ENCODE data around the gene LBHD2. TPM values are rescaled to one million over a fixed set of nuclear protein-coding genes. Genes with fewer than 3 reads are reported as not detected.

The LBHD2 gene
- total RNA-seq, 2 donors from 2014 or later: not detected

- no peaks in the 10 kb centered on the region for H3K9me3 Mint-ChIP-seq
Measured at GRCh38 chr14:103102689-103103260, 18.8 kb downstream of the LBHD2 start.

DNA sequence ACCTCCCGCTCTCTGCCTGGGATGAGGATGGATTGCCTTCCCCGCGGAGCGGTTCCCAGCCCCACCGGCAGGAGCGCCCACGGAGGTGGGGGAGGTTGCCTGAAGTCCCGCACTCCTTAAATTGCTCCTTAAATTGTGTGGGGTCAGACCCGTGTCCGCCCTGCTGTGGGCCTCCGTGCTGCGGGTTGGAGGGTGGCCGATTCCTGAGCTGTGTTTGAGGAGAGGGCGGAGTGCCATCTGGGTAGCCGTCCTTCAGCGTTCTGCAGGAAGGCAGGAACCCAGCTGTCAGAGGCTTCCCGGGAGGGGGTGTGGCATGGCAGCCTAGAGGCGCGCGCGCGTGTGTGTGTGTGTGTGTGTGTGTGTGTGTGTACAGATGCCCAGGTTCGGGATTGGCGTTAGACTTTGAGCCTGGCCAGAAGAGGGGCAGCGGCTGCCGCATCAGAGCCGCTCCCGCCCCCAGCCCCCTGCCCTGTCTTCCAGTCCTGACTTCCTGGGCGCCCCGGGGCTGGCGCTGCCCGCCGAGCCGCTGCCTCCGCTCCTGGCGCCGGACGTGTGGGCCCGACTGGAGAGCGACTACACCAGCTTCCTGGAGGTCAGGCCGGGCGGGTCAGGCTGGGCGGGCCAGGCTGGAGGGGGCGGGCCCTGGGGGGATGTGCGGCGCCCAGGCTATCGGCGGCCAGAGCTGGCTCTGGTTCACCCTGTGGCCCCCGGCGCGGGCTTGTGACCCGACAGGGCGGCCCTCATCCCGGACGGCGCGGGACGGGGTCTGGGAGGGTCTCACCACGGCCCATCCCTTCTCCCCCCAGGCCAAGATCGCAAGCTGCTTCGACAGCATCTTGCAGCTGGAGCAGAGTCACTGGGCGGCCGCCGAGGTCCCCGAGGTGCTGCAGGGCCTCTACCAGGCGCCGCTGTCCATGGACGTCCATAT lies 19.7 kb downstream of the LBHD2 start:
- no peak for ATAC-seq (replicated peaks)

More at GRCh38 chr14:103102689-103103260, 18.8 kb downstream of the LBHD2 start:
- no peak overlapping the region for H3K4me3 Mint-ChIP-seq
- H3K27me3 Mint-ChIP-seq: peaks cover 22% of the 10 kb centered on the region
- H3K4me1 Mint-ChIP-seq: peaks cover 6% of the 10 kb centered on the region
- no peaks in the 10 kb centered on the region for H3K36me3 Mint-ChIP-seq (ENCODE audit: low read depth)
- H3K27ac Mint-ChIP-seq: no peak overlapping the region
- no peak for ATAC-seq (replicated peaks)

GRCh38 chr14:103104389-103104653 lies 20.3 kb downstream of the LBHD2 start:
- no peak overlapping the region for H3K27ac Mint-ChIP-seq
- peaks cover 22% of the 10 kb centered on the region for H3K27me3 Mint-ChIP-seq
- no peak for ATAC-seq (replicated peaks)
- H3K4me1 Mint-ChIP-seq: peaks cover 6% of the 10 kb centered on the region
- no peak overlapping the region for H3K4me3 Mint-ChIP-seq
- H3K9me3 Mint-ChIP-seq: no peaks in the 10 kb centered on the region
- H3K36me3 Mint-ChIP-seq (ENCODE audit: low read depth): no peaks in the 10 kb centered on the region

More for the DNA sequence above, 19.7 kb downstream of the LBHD2 start:
- Mint-ChIP-seq H3K4me1 (peaks cover 6% of the 10 kb centered on the region), H3K4me3 (no peak overlapping the region), H3K9me3 (no peaks in the 10 kb centered on the region), H3K27ac (no peak overlapping the region), H3K36me3 (ENCODE audit: low read depth) (no peaks in the 10 kb centered on the region), H3K27me3 (peaks cover 22% of the 10 kb centered on the region)

DNA sequence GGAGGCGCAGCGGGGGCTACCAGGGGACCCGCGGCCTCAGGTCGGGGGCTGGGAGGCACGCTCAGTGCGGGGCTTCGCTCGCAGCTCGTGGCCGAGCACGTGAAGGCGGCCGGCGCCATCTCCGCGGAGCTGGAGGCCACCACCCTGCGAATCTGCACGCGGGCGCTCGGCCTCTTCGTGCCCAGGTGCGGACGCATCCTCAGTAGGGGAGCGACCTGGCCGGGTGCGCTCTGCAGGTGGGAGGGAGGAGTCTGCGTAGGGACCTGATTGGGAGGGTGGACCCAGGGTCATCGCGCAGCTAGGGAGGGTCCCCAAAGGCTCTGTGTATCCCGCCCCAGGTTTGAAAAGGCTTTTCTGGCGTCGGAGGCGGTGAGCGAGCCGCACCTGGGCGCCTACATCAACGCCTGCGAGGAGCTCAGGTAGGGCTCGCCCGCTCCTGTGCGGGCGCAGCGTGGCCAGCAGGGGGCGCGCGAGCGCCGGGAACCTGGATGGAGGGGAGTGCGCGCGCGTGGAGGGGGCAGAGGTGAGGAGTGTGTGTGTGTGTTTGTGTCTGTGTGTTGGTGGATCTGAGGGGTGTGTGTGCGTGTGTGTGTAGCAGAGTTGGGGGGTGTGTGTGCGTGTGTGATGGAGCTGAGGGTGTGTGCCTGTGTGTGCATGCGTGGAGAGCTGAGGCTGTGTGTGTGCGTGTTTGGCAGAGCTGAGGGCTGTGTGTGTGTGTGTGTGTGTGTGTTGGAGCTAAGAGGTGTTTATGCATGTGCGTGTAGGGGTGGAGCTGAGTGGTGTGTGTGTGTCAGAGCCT lies 20.8 kb downstream of the LBHD2 start:
- peaks cover 6% of the 10 kb centered on the region for H3K4me1 Mint-ChIP-seq
- no peaks in the 10 kb centered on the region for H3K36me3 Mint-ChIP-seq (ENCODE audit: low read depth)

DNA sequence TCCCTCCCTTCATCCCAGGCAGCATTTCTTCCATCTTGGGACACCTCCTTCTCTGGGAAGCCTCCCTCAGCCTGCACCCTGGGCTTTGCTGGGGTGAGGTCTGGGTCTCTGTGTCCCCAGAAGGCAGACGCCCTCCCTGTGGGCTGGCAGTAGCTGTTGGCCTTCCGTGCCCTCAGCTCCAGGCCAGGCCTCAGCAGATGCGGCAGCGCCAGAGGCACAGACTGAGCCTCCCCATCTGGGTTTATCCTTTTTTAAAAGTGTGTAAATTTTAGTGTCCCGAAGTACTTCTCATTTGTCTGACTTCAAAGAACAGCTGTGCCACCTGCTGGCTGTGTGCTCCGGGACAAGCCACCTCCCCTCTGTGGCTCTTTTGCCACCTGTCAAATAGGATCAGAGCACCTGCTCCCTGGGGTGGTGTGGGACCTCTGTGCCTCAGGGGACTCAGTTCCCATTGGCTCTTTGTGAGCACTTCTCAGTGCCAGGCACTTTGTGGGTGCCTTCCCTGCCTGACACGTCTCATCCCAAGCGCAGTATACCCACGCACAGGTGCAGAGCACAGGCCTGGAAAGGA lies 21.7 kb downstream of the LBHD2 start:
- no peak overlapping the region for H3K27ac Mint-ChIP-seq
- no peaks in the 10 kb centered on the region for H3K36me3 Mint-ChIP-seq (ENCODE audit: low read depth)
- H3K27me3 Mint-ChIP-seq: peaks cover 23% of the 10 kb centered on the region
- ATAC-seq (replicated peaks): peak; percentile 16
- no peaks in the 10 kb centered on the region for H3K9me3 Mint-ChIP-seq
- H3K4me1 Mint-ChIP-seq: peaks cover 6% of the 10 kb centered on the region
- H3K4me3 Mint-ChIP-seq: peak overlapping the region; percentile 18

More for the DNA sequence above, 20.8 kb downstream of the LBHD2 start:
- no peaks in the 10 kb centered on the region for H3K9me3 Mint-ChIP-seq
- peak overlapping the region; percentile 18 for H3K4me3 Mint-ChIP-seq
- peaks cover 22% of the 10 kb centered on the region for H3K27me3 Mint-ChIP-seq
- ATAC-seq (replicated peaks): peak; percentile 85
- H3K27ac Mint-ChIP-seq: no peak overlapping the region

DNA sequence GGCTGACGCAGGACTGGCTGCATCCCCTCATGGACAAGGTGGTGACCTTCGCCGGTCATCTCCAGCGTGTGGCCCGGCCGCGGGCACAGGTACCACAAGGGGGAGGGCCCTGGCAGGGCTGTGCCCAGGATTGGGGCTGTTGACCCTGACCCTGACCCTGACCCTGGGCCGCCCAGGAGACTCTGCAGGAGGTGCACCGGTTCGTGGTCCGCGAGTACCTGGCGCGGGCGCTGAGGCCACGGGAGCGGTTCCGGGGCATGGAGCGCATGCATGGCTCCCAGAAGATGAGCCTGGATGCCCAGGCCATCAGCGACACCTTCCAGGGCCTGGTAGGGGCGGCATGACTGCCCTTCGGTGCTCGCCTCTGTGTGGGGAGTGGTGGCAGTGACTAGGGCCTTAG lies 23.4 kb downstream of the LBHD2 start:
- H3K9me3 Mint-ChIP-seq: no peaks in the 10 kb centered on the region
- H3K4me3 Mint-ChIP-seq: no peak overlapping the region
- H3K36me3 Mint-ChIP-seq (ENCODE audit: low read depth): no peaks in the 10 kb centered on the region
- H3K4me1 Mint-ChIP-seq: peaks cover 6% of the 10 kb centered on the region
- no peak for ATAC-seq (replicated peaks)
- H3K27ac Mint-ChIP-seq: no peak overlapping the region
- H3K27me3 Mint-ChIP-seq: peaks cover 19% of the 10 kb centered on the region

DNA sequence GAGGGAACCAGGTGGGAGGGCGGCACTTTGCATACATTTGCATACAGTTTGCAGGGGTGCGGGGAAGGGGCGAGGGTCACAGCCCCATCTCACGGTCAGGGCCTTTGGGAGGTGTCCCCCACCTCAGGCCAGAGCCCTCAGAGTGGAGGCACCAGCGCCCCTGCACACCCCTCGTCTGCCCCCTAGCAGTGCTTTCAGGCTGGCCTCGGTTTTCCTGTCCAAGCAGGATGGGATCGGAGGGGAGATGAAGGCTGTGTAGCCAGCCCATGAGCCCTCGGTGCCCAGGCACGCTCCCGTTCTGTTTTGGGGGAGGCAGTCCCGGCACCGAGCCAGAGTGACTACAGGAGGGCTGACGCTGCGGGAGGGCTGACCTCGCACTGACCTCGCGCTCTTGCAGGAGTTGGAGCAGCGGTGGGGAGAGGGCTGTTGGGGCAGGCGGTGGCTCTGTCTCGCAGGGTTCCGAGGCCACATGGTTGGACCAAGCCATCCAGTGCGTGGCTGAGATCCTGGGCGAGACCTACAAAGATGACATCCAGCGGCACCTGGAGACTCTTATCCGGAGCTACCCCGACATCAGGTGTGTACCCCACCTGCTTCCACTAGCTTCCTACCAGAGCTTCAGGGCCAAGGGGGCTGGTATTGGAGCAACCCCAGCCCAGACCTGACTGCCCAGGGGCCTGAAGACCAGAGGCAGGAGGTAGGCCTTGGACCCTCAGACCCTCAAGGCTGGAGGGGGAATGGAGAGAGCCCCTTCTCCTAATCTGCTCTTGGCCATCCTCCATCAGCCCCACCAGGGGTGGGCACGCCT lies 24.1 kb downstream of the LBHD2 start:
- Mint-ChIP-seq H3K9me3 (no peaks in the 10 kb centered on the region), H3K36me3 (ENCODE audit: low read depth) (no peaks in the 10 kb centered on the region), H3K4me1 (peaks cover 6% of the 10 kb centered on the region), H3K4me3 (no peak overlapping the region), H3K27ac (no peak overlapping the region), H3K27me3 (peaks cover 19% of the 10 kb centered on the region)
- no peak for ATAC-seq (replicated peaks)

GRCh38 chr14:103108749-103109207 lies 24.8 kb downstream of the LBHD2 start:
- H3K36me3 Mint-ChIP-seq (ENCODE audit: low read depth): no peaks in the 10 kb centered on the region
- peaks cover 6% of the 10 kb centered on the region for H3K4me1 Mint-ChIP-seq
- peaks cover 15% of the 10 kb centered on the region for H3K27me3 Mint-ChIP-seq
- no peak overlapping the region for H3K27ac Mint-ChIP-seq
- no peak overlapping the region for H3K4me3 Mint-ChIP-seq
- peak; percentile 30 for ATAC-seq (replicated peaks)
- H3K9me3 Mint-ChIP-seq: no peaks in the 10 kb centered on the region

DNA sequence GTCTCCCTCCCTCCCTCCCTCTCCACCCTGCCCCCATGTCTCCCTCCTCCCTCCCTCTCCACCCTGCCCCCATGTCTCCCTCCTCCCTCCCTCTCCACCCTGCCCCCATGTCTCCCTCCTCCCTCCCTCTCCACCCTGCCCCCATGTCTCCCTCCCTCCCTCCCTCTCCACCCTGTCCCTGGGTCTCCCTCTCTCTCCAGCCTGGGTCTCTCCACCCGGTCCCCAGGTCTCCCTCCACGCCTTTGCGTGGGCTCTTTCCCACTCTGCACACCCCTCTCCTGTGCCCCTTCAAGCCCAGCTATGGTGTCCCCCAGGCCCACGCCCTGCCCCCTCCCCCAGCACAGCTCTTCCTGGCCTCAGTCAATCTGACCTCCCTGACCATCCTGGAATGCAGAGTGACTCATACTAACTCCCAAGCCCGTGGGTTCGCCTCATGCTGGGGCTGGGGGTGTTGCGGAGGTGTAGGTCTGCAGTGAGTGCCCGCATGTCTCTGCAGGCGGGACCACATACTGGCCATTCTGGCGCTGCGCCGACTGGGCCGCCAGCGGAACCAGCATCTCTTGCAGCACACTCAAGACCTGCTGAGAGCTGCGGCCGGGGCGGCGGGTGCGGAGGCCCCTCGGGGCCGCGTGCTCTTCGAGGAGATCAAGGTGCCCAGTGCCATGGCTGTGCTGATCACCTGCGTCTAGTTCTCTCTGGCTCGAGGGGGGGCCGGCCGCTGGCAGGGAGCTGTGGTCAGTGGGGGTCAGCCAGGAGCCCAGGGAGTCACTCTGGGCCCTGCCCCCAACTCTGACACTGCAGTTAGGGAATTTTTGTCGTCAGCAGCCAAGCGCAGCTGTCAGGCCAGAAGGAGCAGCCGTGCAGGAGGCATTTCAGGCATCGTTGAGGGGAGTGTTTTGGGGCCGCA lies 25.8 kb downstream of the LBHD2 start:
- no peaks in the 10 kb centered on the region for H3K36me3 Mint-ChIP-seq (ENCODE audit: low read depth)
- ATAC-seq (replicated peaks): no peak
- no peak overlapping the region for H3K27ac Mint-ChIP-seq
- peaks cover 7% of the 10 kb centered on the region for H3K4me1 Mint-ChIP-seq
- no peak overlapping the region for H3K4me3 Mint-ChIP-seq
- H3K9me3 Mint-ChIP-seq: no peaks in the 10 kb centered on the region
- H3K27me3 Mint-ChIP-seq: peaks cover 15% of the 10 kb centered on the region

DNA sequence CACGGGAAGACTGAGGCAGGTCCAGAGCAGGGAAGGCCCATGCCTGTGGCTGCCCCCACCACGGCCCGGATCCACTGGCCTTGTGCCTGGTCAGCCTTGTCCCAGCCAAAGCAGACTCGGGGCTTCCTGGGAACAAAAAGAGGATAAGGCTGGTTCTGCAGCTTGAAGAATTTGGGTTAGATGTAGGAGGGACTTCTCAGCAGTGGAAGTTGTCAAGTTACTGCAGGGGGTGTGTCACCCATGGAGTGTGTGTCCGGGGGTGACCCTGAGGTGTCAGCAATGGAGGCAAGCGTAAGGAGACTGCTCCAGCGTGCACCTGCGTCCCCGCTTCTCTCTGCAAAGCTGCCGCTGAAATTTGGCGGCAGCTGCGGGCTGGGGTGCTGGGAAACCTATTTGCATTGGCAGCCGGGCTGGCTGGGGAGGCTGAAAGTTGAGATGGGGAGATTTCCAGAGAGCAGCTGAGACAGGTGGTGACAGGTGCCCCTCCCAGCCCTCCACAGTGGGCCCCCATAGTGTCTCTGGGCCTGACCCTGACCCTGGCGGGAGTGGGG lies 26.7 kb downstream of the LBHD2 start:
- peaks cover 5% of the 10 kb centered on the region for H3K27me3 Mint-ChIP-seq
- no peak for ATAC-seq (replicated peaks)
- no peaks in the 10 kb centered on the region for H3K36me3 Mint-ChIP-seq (ENCODE audit: low read depth)
- no peak overlapping the region for H3K4me3 Mint-ChIP-seq
- H3K9me3 Mint-ChIP-seq: no peaks in the 10 kb centered on the region
- H3K4me1 Mint-ChIP-seq: peaks cover 6% of the 10 kb centered on the region
- H3K27ac Mint-ChIP-seq: no peak overlapping the region

- peaks cover 11% of the 10 kb centered on the region for H3K4me1 Mint-ChIP-seq
- no peak overlapping the region for H3K4me3 Mint-ChIP-seq
- no peaks in the 10 kb centered on the region for H3K9me3 Mint-ChIP-seq
- no peak overlapping the region for H3K27ac Mint-ChIP-seq
- no peak for ATAC-seq (replicated peaks)
- no peaks in the 10 kb centered on the region for H3K36me3 Mint-ChIP-seq (ENCODE audit: low read depth)
- H3K27me3 Mint-ChIP-seq: peaks cover 4% of the 10 kb centered on the region
Measured at GRCh38 chr14:103111232-103111868, 27.3 kb downstream of the LBHD2 start.

- peaks cover 4% of the 10 kb centered on the region for H3K27me3 Mint-ChIP-seq
- H3K36me3 Mint-ChIP-seq (ENCODE audit: low read depth): no peaks in the 10 kb centered on the region
- no peak for ATAC-seq (replicated peaks)
- peaks cover 11% of the 10 kb centered on the region for H3K4me1 Mint-ChIP-seq
- no peak overlapping the region for H3K27ac Mint-ChIP-seq
- H3K4me3 Mint-ChIP-seq: no peak overlapping the region
- no peaks in the 10 kb centered on the region for H3K9me3 Mint-ChIP-seq
Measured at GRCh38 chr14:103112400-103113243, 28.6 kb downstream of the LBHD2 start.
